Dendritic cell treated with granulocyte-macrophage colony-stimulating factor and Interleukin-4, amounts not matched to agents 40 ng/mL and 50 ng/mL, for 4 days (primary cell): ENCODE measurements around the gene ZNF638.

Experiments
- H3K27ac Mint-ChIP-seq: one replicate; pipeline ENCODE4 v1.8.0; 2022; ENCODE audit warnings: mild to moderate bottlenecking, mixed read lengths
- H3K27me3 Mint-ChIP-seq: one replicate; pipeline ENCODE4 v1.8.0; 2022; ENCODE audit warnings: mild to moderate bottlenecking, mixed read lengths
- H3K36me3 Mint-ChIP-seq: one replicate; pipeline ENCODE4 v1.8.0; 2022; ENCODE audit warnings: low read depth, mixed read lengths
- H3K4me1 Mint-ChIP-seq: one replicate; pipeline ENCODE4 v1.8.0; 2022; ENCODE audit warnings: low read depth, mixed read lengths
- H3K4me3 Mint-ChIP-seq: one replicate; pipeline ENCODE4 v1.8.0; 2022; ENCODE audit warnings: mild to moderate bottlenecking, moderate library complexity, mixed read lengths
- H3K9me3 Mint-ChIP-seq: one replicate; pipeline ENCODE4 v1.8.0; 2022; ENCODE audit warnings: mixed read lengths
- intact Hi-C: fragments of 100-400 bp; cut with micrococcal nuclease; formaldehyde crosslinking; loops from one replicate; pipeline ENCODE4 v1.15.0; 2022

The ZNF638 gene

DNA sequence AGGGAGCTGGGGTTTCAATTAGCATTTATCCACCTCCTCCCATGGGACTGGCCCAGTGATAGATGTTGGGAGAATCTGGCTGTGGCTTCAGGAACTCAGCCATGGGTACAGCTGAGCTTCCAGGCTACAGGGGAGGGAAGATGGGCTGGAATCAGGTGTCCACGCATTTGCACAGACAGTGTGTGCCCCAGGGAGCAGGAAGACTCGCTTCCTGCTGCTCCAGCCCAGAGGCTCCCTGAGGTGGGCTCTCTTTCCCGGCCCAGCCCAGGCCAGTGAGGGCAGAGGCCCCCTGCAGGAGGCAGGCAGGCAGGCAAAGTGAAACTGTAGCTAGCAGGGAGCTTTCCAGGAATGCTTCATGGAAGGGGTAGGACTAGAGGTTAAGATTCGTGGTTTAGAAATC lies 150.5 kb downstream of the ZNF638 start:
- Mint-ChIP-seq H3K36me3 (peaks cover 72% of the 10 kb centered on the region), H3K9me3 (no peaks in the 10 kb centered on the region), H3K27me3 (peaks cover 2% of the 10 kb centered on the region), H3K4me3 (no peak overlapping the region), H3K4me1 (peaks cover 22% of the 10 kb centered on the region), H3K27ac (no peak overlapping the region)
- intact Hi-C loops: no loop called here

DNA sequence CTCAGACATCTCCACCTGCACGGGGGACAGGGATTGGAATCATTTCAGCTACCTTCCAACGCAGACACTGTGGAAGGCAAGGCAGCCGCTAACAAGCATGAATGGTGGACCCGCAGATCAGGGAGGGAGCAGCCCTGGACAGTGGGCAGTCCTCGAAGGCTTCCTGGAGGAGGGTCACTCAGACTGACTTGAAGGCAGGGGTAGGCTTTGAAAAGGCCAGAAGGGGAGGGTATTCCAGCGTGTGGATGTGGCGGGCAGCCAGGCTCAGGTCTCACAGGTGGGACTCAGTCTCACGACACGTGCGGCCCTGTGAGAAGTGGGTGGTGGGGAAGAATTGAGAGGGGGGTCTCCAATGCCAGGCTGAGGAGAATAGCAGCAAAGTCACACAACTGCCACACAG lies 151.7 kb downstream of the ZNF638 start:
- Mint-ChIP-seq H3K27me3 (peaks cover 2% of the 10 kb centered on the region), H3K36me3 (peaks cover 84% of the 10 kb centered on the region), H3K4me3 (no peak overlapping the region), H3K4me1 (peaks cover 15% of the 10 kb centered on the region), H3K9me3 (no peaks in the 10 kb centered on the region), H3K27ac (no peak overlapping the region)
- intact Hi-C loops: no loop called here

DNA sequence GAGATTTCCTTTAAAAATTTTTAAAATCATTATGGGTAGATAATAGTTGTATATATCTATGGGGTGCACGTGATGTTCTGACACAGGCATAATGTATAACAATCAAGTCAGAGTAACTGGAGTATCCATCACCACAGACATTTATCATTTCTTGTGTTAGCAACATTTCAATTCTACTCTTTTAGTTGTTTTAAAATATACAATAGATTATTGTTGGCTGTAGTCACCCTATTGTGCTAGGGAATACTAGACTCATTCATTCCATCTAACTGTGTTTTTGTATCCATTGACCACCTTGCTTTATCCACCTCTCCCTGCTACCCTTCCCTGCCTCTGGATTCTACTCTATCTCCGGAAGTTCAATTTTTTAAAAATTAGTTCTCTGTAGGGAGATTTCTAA lies 152.8 kb downstream of the ZNF638 start:
- intact Hi-C loops: no loop called here
- no peaks in the 10 kb centered on the region for H3K9me3 Mint-ChIP-seq
- no peak overlapping the region for H3K4me3 Mint-ChIP-seq
- H3K4me1 Mint-ChIP-seq: peaks cover 10% of the 10 kb centered on the region
- no peak overlapping the region for H3K27ac Mint-ChIP-seq
- H3K36me3 Mint-ChIP-seq: peaks cover 93% of the 10 kb centered on the region
- H3K27me3 Mint-ChIP-seq: peaks cover 2% of the 10 kb centered on the region
